GM20000 (cell line): ENCODE data around the gene PCGF3.

Source experiments
- DNase-seq: peaks from one replicate; pipeline ENCODE4 v3.0.0; 2012; ENCODE audit warnings: low spot score
- CTCF ChIP-seq: IDR thresholded peaks from 2 replicates; pipeline ENCODE4 v1.5.1; 2012; ENCODE audit warnings: mild to moderate bottlenecking, control low read depth; ENCODE audit errors: extremely low read depth, missing control alignments

Gene PCGF3

GRCh38 chr4:780716-781492 lies 75.3 kb downstream of the PCGF3 start:
- DNase-seq, result no peak
- no peak for TF ChIP-seq CTCF

- DNase-seq, result peak; percentile 99
- no peak for TF ChIP-seq CTCF
These were observed 76.0 kb downstream of the PCGF3 start for GRCh38 chr4:781493-782216.

GRCh38 chr4:784401-785331 lies 79.0 kb downstream of the PCGF3 start:
- no peak for TF ChIP-seq CTCF
- no peak for DNase-seq

GRCh38 chr4:785332-786073 lies 79.9 kb downstream of the PCGF3 start:
- TF ChIP-seq CTCF, result no peak
- no peak for DNase-seq

- no peak for TF ChIP-seq CTCF
- DNase-seq, result no peak
These were observed 80.6 kb downstream of the PCGF3 start for GRCh38 chr4:786074-786741.

GRCh38 chr4:786861-787300 lies 81.2 kb downstream of the PCGF3 start:
- no peak for DNase-seq

More at GRCh38 chr4:786861-787300, 81.2 kb downstream of the PCGF3 start:
- no peak for TF ChIP-seq CTCF
